Loucy (cell line): ENCODE measurements around the gene ASXL3.

Source experiments
- CTCF ChIP-seq: fragments of 200-600 bp; sonication (generic); conservative IDR thresholded peaks from 2 replicates; pipeline ENCODE4 v1.5.1; 2014; ENCODE audit warnings: mild to moderate bottlenecking, antibody characterized with exemption, low read length
- EZH2phosphoT487 ChIP-seq: fragments of 200-600 bp; IDR thresholded peaks from 2 replicates; pipeline ENCODE4 v1.6.1; 2018; ENCODE audit warnings: antibody characterized with exemption, mild to moderate bottlenecking, moderate library complexity, borderline replicate concordance

GRCh38 chr18:33694593-33694992, 116.6 kb downstream of the ASXL3 start:
- no peak for TF ChIP-seq CTCF
- no peak for TF ChIP-seq EZH2phosphoT487
